ENCODE measurements around the gene CYS1.
"Not testable (repeated sequence)": the region's sequence is repeated elsewhere in the genome, so short reads cannot be mapped to it uniquely, and the experiment has no call there.

Gene CYS1

DNA sequence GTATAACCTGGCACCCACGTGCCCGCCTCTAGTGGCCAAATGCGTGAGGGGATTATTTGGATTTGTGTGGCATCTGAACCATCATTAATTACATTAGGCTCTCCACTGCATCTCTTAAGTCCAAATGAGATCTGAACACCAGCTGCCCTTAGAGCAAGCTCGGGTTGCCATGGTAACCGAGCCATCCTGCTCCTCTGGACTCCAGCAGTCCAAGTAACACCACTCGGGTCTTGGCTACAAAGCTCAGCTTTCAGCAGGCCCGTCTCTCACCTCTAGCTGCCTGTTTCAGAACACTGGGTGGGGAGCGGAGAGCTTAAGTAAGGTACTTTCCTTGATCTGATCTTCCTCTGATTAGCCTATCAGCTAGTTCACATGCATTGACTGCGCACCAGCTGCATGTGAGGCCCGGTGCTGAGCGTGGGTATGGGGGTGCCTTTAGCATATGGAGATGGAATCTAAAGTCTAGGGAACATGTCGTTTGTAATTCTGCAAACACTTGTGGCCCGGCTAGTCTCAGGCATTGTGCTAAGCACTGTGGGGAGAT is 14.1 kb upstream of the CYS1 start:
- DNase-seq (ENCODE audit: low read depth in 2 of 2) = no peak

DNA sequence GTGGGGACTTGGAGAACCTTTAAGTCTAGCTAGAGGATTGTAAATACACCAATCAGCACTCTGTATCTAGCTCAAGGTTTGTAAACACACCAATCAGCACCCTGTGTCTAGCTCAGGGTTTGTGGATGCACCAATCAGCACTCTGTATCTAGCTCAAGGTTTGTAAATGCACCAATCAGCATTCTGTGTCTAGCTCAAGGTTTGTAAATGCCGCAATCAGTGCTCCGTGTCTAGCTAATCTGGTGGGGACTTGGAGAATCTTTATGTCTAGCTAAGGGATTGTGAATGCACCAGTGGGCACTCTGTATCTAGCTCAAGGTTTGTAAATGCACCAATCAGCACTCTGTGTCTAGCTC is 11.7 kb upstream of the CYS1 start:
- DNase-seq (ENCODE audit: low read depth in 2 of 2) = not testable (repeated sequence)

DNA sequence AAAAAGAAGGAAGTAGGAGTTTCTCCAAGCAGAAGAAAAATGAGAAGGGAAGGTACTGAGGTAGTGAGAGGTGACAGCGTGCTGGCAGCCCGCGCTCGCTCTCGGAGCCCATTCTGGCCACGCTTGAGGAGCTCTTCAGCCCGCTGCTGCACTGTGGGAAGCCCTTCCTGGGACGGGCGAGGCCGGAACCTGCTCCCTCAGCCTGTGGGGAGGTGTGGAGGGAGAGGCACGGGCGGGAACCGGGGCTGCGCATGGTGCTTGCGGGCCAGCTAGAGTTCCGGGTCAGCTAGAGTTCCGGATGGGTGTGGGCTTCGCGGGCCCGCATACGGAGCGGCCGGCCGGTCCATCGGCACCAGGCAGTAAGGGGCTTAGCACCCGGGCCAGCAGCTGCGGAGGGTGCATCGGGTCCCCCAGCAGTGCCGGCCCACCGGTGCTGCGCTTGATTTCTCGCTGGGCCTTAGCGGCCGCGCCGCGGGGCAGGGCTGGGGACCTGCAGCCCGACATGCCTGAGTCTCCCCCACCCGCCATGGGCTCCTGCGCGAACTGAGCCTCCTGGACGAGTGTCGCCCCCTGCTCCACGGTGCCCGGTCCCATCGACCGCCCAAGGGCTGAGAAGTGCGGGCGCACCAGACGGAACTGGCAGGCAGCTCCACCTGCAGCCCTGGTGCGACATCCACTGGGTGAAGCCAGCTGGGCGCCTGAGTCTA is 11.1 kb upstream of the CYS1 start:
- DNase-seq (ENCODE audit: low read depth in 2 of 2) = no peak

DNA sequence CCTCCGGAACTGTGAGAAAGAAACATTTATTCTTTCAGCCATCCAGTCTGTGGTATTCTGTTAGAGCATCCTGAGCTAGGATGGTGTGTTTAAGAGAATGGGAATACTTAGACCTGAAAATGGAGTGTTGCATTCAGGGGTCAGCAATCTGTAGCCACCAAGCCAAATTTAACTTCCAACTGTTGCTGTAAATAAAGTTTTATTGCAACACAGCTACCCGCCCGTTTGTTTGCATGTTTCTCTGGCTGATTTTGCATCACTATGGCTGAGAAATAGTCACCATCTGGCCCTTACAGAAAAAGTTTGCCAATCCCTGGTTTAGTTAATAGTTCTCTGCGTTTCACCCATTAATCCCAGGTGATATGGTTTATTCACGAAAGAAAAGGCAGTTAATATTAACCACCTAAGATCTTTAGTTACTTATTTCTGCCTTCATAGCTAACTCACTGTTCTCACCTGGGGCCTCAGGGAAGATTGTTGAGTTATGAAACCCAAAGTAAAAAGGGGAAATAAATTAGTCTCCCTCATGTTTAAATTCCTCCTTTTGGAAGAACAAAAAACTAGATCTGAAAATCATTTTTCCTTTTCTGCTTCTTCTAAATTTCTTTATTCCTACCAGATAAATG is 9.5 kb upstream of the CYS1 start:
- no peak for DNase-seq (ENCODE audit: low read depth in 2 of 2)

DNA sequence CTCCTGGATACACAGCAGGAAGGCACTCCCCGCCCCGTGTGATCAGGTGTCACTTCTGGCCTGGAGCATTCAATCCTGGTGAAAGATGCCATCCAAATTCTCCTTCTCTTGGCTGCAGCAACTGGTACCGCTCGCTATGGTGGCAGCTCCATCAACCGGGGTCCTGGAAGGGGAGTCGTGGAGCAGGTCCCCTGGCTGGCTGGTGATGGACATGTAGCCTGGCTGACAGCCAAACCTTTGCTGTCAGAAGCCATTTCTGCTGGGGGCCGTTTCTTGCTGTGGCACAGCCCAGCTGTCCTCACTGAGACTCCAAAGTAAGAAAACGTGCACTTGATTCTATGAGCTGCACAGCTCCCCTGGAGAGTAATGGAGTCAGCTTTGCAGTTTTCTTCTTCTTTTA is 7.1 kb upstream of the CYS1 start:
- no peak for DNase-seq (ENCODE audit: low read depth in 2 of 2)

DNA sequence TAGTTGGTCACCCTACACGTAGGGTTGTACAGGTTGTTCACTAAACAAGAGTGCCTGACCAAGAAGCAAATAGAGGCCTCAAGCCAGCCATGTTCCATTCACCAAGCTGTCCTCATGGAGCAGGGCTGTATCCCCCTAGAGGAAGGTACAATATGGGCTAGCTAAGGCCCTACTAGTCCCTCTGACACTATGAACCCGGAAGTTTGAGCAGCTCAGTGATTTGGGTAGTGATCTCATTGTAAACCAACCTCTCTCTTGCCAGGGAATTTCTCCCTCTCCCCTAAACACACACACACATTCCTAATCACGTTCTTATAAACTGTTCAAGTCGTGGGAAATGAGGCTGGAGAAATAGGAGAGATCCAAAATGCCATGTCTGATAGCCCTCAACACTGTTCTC is 6.7 kb upstream of the CYS1 start:
- DNase-seq (ENCODE audit: low read depth in 2 of 2) = no peak

DNA sequence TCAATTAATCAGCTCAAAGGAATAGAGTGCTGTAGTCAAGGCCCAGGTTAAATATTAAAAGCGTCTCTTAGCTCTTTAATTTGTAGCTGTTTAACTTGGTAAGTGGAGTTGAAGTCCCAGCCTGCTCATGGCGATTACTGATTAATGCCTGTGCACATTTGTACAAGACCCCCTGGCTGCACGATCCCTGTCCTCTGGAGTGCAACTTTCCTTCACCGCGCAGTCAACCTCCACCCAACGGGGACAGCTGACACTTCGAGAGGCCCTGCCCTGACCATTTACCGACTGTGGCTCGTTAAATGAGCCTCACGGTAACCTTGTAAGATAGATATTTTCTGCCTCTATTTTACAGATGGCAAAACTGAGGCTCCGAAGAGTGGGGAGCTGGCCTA is 5.5 kb upstream of the CYS1 start:
- DNase-seq (ENCODE audit: low read depth in 2 of 2) = no peak

DNA sequence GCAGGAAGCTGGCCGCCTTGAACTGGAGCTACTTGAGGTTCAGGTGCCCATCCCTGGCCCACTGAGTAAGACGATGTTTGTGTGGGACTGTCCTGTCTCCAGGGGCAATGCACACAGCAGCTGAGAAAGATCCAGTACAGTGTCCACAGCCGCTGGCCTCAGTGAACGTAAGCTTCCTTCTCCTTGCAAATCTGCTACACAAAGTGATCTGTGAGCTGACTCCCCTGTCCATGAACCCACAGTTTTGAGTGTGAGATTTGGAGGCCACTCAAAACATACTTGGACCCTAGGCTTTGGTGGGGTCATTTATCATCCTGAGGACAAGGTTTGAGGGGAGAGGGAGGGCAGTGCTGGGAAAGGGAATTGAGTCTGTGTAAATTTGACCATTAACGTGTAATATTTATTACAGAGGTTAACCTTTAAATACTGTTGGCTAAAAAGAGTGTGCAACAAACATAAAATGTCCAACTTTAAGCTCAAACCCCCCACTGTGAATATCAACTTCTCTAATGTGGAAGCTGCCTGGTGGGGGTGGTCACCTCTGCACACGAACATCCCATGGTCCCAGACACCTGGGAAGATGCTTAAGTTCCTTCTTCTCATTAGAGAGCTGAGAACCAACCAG is 4.9 kb upstream of the CYS1 start:
- DNase-seq (ENCODE audit: low read depth in 2 of 2) = no peak

DNA sequence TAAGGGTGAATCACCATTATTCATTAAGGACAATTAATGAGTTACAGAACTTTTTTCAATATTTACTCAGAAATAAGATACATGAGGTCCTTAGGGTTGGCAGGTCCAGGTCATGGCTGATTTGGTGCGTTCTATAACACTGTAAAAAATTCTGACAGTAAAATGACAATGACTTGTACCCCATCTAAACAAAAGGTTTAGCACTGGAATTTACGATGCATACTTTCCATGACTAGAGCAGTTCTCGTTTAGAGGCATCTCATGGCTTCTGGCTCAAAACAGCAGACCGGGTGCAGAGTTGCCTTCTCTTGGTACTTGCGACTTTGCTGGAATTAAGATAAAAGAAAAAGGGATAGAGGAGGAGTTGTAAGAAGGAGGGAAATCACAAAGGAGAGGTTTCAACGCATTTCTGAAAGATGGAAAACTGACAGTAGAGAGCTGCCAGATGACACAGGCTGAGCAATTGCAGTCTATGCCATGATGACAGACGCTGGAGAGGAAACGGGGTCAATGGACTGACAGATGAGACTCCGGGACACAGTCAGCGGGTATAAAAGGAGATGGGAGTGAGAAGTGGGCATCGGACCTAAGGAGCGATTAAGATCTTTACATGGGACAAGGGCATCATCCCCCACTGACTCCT is 4.1 kb upstream of the CYS1 start:
- no peak for DNase-seq (ENCODE audit: low read depth in 2 of 2)

DNA sequence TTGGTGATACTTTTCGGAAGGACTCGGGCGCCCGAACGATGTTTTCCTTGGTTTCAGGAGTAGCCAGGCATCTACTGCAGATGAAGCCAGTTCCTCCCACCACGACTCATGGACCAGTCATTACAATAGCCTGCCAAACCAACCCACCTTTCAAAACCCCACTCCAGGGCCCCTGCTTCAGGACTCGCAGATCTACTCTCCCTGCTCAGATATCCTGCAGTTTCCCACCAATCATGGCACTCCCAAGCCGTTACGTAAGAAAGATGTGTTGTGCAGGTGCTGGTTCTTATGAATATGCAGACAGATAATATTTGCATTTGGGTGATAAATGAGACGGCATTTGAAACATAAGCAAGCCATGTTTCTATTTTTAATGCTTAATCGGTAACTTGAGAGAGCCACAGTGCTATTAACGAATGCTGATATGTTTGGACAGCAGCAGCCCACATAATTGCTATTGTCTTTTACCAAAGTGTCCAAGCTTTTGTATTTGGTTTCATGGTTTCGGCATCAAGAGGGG is 3.5 kb upstream of the CYS1 start:
- no peak for DNase-seq (ENCODE audit: low read depth in 2 of 2)

DNA sequence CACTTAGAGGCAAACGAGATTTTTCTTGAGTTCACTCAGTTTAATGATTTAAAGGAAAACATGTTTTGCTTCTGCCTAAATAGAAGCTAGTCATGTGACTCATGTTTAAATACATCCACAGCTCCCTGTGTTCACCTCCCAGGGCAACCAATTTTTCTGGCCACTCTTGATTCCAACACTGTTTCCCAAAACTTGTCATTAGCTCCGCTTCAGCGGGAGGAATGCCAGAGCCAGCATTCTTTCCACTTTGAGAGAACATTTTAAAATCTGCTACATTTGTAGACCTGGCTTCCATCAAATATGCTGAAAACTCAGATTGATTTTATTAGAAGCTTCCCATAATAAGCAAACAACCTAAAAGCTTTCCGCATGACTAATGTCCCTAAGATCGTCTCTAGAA is 2.8 kb upstream of the CYS1 start:
- no peak for DNase-seq (ENCODE audit: low read depth in 2 of 2)

DNA sequence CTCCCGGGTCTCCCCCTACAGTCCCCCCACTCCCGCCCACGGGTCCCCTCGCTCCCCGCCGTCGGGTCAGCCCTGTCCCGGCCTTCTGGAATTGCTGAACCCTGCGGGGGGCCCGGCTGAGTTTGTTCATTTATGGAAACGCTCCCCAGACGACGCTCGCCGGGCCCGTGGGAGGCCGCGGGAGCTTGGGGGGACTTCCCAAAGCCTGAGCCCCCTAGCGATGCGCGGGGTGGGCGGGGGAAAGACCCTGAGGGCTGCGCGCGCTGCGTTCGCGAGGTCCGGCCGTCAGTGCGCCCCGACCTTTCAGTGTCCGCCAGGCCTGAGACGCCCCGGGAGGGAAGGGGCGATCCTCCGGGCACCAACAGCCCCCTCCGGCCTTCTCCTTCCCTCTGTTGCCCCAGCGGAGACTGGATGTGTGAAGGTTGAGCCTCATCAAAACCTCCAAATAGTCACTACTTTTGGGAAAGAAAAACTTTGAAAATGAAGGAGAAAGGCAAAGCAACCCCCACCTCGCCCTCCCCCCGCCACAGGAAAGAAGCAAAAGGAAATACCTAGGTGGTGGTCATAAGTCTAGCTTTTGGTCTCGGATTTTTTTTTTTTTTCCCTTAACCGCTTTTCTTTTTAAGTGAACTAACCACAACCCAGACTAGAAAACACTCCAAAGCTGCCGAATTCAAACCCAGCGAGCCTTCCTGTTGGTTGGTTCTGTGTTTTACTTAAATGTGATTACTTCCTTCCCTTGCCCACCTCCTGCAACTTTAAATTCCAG is 509 bp upstream of the CYS1 start:
- no peak for DNase-seq (ENCODE audit: low read depth in 2 of 2)

DNA sequence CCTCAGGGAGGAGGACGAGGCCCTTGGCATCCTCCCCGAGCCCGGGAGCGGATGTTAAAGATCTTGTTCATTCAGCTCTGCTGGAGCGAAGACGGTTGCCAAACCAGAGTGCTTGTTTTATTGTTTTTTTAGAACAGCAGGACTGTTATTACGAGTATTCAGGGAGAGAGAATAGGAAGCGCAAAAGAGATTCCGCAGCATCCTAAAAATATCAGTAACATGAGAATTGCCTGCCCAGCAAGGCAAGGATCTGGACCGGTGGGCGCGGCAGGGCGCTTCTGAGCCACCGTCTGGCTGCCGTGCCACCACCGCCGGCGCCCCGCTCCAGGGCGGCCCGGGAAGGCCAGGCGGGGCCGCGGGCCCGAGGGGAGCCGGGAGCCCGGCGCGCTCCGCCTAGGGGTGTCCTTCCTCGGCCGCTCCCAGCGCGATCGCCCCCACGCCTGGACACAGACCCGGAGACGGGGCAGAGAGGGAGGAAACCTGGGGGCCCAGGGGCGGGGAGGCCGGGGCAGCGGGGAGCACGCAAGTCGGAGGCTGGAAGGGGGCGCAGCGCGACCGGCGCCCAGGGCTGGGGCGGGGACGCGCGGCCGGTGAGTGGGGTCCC is 843 bp downstream of the CYS1 start:
- no peak for DNase-seq (ENCODE audit: low read depth in 2 of 2)

DNA sequence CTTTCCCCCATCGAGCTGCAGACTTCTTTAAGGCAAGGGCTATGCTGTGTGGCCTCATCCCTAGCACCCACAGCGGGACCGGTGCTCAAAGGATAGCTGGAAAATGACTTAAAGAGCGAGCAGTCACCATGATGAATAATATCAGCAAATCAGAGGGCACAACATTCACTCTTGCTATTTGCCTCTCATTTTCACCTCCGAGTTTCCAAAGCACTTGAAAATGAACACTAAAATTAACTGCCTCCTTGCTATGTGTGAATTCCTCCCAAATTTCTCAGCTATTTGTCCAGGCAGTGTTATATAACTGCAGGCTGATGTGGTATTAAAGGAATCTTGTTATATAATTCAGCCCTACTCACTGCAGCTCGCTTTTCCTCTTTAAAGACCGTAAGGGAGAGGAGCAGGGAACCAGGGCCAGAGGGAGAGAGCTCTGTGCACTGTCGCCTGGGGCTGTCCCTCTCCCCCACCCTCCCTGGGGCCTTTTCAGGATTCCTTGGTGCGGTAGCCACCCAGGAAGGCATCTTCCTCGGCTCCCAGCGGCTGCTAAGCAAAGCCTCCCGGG is 1.4 kb downstream of the CYS1 start:
- DNase-seq (ENCODE audit: low read depth in 2 of 2) = no peak

DNA sequence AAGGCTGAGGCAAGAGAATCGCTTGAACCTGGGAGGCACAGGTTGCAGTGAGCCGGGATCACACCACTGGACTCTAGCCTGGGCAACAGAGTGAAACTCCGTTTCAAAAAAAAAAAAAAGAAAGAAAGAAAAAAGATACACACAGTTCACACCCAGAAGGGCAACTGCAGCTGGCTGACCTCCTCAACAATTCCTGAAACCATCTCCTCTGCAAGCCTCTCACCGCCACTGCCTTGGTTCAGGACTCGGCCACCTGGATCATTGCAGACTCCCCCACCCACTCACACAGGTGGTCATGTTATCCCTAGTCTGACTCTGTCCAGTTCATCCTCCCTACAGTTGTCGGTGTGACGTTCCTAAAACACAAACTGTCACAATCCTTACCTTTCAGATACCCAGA is 2.2 kb downstream of the CYS1 start:
- no peak for DNase-seq (ENCODE audit: low read depth in 2 of 2)

DNA sequence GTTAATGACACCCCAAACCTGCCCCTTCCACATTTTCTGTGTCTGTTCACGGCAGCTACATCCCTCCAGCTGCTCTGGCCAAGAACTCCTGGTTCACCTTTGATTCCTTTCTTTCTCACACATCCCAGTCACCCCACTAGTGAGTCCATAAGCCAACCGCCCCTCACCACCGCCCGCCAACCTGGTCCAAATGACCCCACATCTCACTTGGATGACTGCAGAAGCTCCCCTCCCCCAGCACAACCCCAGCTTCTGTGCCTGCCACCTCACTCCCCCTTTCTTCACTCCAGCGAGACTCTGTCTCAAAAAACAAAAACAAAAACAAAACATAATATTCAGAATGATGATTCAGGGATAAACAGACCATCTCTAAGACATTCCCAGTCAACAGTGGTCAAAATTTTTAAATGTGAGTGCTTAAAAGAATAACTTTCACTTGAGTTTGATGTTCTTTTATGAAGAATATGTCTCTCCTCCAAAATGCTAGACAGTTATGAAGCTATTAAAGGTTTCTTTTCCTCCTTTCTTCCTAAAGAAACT is 3.2 kb downstream of the CYS1 start:
- no peak for DNase-seq (ENCODE audit: low read depth in 2 of 2)

DNA sequence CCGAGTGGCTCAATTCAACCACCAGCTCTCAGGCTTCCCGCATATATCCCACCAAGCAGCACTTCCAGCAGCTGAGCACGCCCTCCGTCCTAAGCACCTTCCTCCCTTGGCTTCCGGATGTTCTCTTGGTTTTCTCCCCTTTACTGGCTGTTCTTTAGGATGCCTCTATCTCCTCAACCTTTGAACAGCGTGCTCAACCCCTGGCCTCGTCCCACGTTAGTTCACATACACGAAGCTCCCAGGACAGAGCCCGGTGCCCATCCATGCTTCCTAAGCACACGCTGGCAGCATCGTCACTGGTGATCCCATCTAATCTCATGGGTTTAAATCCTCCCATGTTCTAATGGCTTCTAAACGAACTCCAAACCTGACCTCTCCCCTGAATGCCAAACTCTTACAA is 3.7 kb downstream of the CYS1 start:
- DNase-seq (ENCODE audit: low read depth in 2 of 2) = no peak

DNA sequence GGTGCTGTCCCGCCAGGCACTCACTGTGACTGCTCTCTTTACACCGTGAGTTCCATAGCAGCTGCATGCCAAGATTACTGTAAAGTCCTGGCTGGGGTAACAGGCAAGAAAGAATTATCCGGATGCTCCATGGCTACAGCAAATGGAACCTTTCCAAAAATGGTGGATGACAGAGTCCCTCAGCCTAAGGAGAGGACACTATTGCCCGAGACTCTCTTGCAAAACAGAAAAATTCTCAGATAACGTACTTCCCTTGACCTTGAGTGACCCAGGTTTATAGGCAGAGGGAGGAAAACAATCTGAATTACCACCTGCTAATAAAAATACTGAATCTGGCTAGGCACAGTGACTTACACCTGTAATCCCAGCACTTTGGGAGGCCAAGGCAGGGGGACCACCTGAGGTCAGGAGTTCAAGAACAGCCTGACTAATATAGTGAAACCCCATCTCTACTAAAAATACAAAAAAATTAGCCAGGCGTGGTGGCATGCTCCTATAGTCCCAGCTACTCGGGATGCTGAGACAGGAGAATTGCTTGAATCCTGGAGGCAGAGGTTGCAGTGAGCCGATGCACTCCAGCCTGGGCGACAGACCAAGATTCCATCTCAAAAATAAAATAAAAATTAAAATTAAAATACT is 4.5 kb downstream of the CYS1 start:
- DNase-seq (ENCODE audit: low read depth in 2 of 2) = no peak

DNA sequence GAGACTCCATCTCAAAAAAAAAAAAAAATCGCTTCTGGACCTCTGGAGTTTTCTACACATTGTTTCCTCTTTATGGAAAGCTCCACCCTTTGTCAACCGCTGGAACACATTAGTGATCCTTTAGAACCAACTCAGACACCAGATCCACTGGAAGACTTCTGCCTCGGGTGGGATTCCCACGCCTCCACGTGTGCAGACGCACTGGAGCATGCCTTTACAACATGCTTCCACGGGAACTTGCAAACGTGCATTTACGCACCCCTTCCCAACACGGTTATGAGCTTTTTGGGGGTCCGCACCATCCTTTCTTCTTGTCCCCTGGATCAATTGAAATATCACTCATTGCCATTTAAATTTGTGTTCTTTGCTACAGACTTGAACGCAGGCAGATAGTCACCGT is 5.1 kb downstream of the CYS1 start:
- DNase-seq (ENCODE audit: low read depth in 2 of 2) = no peak

DNA sequence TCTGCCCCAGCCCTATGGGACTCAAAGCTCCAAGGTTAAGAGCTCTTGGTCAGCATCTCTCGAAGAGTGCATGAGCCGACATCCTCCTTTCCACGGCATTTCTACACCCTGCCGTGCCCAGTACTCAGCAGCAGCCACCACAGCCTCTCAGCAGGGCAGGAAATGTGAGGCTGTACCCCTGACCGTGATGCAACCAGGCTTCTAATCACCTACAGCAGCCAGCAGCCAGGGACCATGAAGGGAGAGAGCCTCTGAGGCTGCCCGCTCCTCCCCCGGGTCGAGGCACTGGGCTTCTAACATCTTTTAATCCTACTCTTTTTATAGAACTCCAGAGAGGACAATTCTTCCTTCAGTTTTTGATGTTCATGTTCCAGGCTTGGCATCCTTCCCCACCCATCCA is 6.5 kb downstream of the CYS1 start:
- DNase-seq (ENCODE audit: low read depth in 2 of 2) = no peak
